GM18861 (cell line): ENCODE measurements around the gene PSD2.
A peak's percentile ranks its signal among the peaks of the same experiment; 100 is the strongest.

Experiments
- ATAC-seq: cut with Tn5 transposase; IDR thresholded peaks from one replicate; pipeline ENCODE4 v1.9.1; 2021; ENCODE audit not compliant: unreplicated experiment

The PSD2 gene

GRCh38 chr5:139763280-139763929, 32.2 kb upstream of the PSD2 start:
- ATAC-seq, result no peak

- ATAC-seq, result no peak
These were observed 31.4 kb upstream of the PSD2 start for GRCh38 chr5:139763930-139764791.

- no peak for ATAC-seq
These were observed 30.7 kb upstream of the PSD2 start for GRCh38 chr5:139764886-139765408.

GRCh38 chr5:139765409-139766217, 30.0 kb upstream of the PSD2 start:
- peak; percentile 73 for ATAC-seq

DNA sequence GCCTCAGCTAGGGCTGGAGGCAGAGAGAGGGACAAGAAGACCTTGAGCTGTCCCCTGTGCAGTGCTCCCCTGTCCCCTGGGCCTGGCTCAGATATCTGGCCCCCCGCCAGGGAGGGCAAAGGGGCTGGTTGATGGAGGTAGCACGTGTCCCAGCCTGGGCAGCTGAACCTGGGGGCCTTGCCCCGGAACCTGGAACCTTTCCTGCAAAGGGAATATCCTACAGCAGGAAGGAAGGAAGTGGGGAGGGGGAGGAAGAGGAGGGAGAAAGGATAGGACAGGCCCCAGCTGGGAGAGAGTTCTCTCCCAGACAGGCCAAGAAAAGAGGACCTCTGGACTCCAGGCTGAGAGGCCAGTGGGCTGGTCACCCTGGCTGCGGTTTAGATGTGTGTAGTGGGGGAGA, 27.6 kb upstream of the PSD2 start:
- ATAC-seq, result no peak

- no peak for ATAC-seq
These were observed 26.7 kb upstream of the PSD2 start for GRCh38 chr5:139768807-139769465.

- no peak for ATAC-seq
These were observed 26.1 kb upstream of the PSD2 start for GRCh38 chr5:139769477-139769876.

DNA sequence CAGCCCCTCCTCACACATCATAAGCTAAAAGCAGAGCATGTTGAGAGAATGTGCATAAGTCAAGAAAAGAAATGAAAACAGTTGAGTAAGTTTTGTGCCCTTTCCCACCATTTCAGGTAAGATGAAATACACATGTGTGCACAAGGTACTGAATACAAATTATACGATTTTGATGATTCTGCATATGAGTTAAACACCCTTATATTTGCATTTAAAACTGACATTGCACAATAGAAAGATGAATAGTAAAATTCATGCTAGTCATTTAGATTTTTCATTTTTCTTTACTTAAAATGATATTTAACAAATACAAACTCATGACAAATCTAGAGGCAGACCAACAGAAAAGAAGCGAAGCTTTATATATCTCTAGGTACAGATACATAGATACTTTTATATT, 24.9 kb upstream of the PSD2 start:
- ATAC-seq, result no peak

DNA sequence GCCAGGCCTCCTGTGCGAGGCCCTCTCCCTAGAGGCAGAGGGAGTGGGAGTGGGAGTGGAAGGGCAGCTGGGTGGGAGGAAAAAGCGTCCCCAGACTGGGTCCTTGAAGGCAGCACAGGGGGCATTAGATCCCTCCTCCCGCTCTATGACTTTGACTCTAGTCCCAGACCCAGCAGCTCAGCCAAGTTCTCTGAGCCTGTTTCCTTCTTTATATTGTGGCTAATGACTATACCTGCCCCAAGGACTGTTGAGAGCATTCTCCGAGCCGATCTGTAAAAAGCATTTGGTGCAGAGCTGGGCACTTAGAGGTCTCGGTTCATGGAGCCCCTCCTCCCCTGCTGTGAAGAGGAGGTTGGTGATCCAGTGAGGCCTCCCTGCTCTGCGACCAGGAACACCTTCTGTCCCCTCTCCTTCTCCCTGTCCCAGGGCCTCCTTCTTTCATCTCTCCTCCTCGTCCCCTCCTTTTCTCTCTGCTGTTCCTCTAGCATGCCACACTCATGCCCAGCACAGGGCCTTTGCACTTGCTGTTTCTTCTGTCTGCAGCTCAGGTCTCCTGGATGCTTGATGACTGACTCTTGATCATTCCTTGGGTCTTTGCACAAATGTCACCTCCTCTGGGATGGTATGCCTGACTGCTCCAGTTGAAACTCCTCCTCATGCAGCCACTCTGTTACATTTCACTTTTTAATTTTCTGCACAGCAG, 23.4 kb upstream of the PSD2 start:
- no peak for ATAC-seq

DNA sequence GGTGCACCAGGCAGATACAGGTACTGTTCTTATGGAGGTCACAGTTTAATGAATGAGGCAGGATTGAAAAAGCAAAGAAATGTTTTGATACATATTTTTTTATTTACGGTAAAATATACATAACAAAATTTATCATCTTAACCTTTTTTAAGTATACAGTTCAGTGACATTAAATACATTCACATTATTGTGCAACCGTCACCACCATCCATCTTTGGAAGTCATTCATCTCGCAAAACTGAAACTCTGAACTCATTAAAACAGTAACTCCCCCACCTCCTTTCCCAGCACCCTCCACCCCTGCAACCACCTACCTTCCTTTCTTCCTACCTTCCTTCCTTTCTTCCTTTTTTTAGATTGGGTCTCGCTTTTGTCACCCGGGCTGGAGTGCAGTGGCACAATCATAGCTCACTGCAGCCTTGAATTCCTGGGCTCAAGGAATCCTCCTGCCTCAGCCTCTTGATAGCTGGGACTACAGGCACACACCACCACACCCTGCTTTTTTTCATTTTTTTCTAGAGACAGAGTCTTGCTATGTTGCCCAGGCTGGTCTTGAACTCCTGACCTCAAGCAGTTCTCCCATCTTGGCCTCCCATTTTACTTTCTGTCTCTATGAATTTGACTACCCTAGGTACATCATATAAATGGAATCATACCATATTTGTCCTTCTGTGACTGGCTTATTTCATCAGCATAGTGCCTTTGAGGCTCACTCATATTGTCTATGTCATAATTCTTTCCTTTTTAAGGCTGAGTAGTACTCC, 22.5 kb upstream of the PSD2 start:
- no peak for ATAC-seq

- ATAC-seq, result peak; percentile 66
These were observed 20.5 kb upstream of the PSD2 start for GRCh38 chr5:139774980-139775661.

DNA sequence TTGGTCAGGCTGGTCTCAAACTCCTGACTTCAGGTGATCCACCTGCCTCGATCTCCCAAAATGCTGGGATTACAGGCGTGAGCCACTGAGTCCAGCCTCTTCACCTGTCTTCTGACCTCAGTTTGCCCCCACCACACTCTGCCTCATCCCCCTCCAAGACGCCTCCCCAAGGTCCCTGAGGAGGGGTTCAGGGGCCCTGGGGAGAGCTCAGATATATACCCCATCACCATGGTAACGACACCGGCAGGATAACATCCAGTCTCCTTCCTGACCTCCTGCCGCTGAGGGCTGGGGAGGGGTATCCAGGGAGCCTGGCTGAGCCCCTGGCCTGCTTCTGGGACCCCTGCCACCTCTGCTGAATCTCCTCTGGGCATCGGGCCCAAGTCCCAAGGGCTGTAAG, 19.7 kb upstream of the PSD2 start:
- ATAC-seq, result no peak

DNA sequence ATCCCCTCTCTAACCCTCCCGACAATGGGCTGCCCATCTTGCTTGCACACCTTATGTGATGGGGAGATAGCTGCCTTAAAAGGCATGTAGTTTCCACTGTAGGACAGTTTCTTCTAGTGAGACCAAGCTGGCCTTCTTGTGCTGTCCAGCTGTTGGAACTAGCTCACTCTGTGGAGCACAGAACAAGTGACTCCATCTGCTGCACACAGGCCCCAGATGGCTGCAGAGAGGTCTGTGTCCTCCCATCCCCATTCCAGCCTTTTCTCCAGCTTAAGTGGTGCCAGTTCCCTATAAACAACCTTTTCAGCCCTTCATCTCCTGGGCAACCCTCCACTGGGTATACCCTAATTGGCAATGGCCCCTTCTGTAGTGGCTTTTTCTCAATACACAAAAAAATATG, 18.7 kb upstream of the PSD2 start:
- no peak for ATAC-seq

- no peak for ATAC-seq
These were observed 12.1 kb upstream of the PSD2 start for GRCh38 chr5:139783436-139783965.

DNA sequence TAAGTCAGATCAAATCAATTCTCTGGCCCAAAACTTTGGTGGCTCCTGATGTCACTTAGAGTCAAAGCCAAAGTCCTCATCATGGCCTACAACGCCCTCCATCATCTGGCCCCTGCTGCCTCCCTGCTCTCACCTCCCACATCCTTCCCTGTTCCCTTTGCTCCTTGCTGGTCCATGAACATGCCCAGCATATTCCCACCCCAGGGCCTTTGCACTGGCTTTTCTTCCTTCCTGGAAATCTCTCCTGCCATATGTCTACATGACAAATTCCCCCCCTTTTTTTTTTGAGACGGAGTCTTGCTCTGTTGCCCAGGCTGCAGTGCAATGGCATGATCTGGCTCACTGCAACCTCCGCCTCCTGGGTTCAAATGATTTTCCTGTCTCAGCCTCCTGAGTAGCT, 11.1 kb upstream of the PSD2 start:
- no peak for ATAC-seq

DNA sequence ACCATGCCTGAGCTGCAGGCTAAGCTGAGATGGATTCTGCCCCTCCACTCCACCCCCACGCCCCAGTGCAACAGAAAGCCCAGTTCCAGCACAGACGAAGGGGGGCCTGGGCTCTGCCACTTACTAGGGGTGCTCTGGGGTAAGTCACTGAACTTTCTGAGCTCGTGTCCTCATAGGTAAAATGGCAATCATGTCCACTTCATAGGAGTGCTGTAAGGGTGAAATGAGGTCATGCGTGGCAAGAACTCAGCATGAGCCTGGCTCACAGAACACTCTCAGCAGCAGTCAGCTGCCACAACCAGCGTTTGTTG, 8.4 kb upstream of the PSD2 start:
- no peak for ATAC-seq

- ATAC-seq, result peak; percentile 73
These were observed 7.9 kb upstream of the PSD2 start for GRCh38 chr5:139787568-139788293.

- no peak for ATAC-seq
These were observed 7.2 kb upstream of the PSD2 start for GRCh38 chr5:139788294-139788910.
